ENCODE results near the gene E2F4. TPM values are rescaled to one million over a fixed set of nuclear protein-coding genes. Genes with fewer than 3 reads are reported as not detected.

Gene E2F4
- total RNA-seq, 1 donor from 2014 or later, result 34.8 TPM

DNA sequence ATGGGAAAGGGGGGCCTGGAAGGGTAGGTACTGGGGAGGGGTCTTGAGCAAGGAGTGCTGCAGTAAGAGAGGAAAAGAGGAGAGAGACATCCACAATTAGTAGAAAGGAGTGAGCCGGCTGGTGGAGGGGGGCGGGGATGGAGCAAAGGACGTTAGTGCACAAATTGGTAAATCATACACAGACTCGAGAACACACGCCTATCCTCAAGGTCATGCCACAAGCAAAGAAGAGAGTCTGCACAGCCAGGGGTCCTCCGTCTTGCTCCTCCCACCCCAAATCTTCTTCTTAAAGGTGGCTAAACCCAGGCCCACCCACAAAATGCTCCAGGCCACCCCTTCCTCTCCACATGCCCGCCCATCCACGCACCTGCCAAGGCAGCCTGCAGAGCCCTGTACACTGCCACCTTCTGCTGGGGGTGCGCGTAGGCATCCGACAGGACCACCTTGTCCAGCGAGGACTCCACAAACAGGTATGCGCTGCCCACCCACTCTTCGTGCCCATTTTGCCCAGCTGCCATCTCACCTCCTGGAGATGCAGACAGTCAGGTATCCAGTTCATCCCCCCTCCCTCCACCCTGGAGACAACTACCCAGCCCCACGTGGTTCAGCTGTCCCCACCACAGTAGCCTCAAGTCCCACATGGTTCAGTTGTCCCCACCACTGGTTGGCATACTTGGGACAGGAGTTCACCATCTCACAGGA lies 35.7 kb upstream of the E2F4 start:
- no peak for ATAC-seq (ENCODE audit: poor library complexity)
- DNase-seq, result peak; percentile 46
- intact Hi-C loops (cut with DNase I), result loop anchor here (2.0 kb wide), 1 partner anchor 35 kb away; the partner anchor contains the start of gene EXOC3L1

GRCh38 chr16:67157106-67157748 lies 34.7 kb upstream of the E2F4 start:
- DNase-seq, result no peak
- no peak for ATAC-seq (ENCODE audit: poor library complexity)
- intact Hi-C loops (cut with DNase I), result loop anchor here (2.0 kb wide), 1 partner anchor 34 kb away; the partner anchor contains the start of gene EXOC3L1

DNA sequence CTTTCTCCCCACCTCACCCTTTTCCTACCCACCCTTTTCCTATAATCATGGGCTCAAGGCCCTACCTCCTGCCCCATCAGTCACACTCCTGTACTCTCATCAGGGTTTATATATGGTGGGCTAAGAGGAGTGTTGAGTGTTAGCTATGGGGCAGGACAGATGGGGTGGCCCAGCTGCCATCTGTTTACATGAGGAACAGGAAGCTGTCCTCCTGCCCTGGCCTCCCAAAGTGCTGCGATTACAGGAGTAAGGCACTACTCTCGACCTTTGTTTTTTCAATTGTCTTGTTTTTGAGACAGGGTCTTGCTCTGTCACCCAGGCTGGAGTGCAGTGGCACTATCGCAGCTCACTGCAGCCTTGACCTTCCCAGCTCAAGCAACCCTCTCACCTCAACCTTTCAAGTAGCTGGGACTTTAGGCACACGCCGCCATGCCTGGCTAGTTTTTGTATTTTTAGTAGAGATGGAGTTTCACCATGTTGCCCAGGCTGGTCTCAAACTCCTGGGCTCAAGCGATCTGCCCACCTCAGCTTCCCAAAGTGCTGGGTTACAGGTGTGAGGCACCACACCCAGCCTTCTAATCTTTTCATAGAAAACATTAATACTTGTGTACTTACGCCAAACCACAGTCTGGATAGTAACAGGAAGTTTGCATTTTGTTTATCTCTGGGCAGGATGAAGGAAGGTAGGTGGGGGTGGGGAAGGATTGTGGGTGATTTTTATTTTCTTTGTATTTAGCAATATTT lies 33.9 kb upstream of the E2F4 start:
- ATAC-seq (ENCODE audit: poor library complexity) (no peak), DNase-seq (no peak)
- intact Hi-C loops (cut with DNase I), result loop anchor here (2.0 kb wide), 1 partner anchor 33 kb away; the partner anchor contains the start of gene EXOC3L1

- intact Hi-C loops (cut with DNase I), result no loop called here
- DNase-seq (peak; percentile 70), ATAC-seq (ENCODE audit: poor library complexity) (no peak)
Measured at GRCh38 chr16:67158637-67159600, 33.0 kb upstream of the E2F4 start.

GRCh38 chr16:67161595-67162058 lies 30.3 kb upstream of the E2F4 start:
- intact Hi-C loops (cut with DNase I), result no loop called here
- peak; percentile 69 for DNase-seq
- peak; percentile 24 for ATAC-seq (ENCODE audit: poor library complexity)

DNA sequence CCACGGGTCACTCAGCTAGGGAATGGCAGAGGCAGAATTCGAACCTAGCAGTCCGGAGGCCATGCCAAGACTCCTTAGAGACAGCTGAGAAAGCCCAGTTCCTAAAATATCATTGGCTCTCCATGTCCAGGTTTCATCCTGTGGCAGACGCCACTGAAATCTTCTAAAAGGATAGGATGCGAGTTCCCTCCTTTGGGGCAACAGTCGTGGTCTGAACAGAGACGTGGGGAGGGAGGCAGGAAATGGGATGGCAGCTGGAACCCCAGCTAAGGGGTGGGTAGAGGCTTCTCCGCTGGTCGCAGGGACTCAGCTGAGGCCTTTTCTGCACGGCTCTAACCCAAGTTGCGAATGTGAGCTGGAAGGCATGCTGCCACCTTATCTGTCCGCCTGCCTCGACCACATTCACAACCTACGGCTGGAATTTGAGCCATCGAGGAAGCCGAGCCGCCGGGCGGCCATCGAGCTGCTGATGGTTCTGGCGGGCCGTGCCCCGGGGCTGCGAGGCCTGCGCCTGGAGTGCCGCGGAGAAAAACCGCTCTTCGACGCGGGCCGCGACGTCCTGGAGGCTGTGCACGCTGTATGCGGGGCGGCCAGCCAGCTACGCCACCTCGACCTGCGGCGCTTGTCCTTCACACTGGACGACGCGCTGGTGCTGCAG lies 29.3 kb upstream of the E2F4 start:
- ATAC-seq (ENCODE audit: poor library complexity) (no peak), DNase-seq (no peak)
- intact Hi-C loops (cut with DNase I), result no loop called here

DNA sequence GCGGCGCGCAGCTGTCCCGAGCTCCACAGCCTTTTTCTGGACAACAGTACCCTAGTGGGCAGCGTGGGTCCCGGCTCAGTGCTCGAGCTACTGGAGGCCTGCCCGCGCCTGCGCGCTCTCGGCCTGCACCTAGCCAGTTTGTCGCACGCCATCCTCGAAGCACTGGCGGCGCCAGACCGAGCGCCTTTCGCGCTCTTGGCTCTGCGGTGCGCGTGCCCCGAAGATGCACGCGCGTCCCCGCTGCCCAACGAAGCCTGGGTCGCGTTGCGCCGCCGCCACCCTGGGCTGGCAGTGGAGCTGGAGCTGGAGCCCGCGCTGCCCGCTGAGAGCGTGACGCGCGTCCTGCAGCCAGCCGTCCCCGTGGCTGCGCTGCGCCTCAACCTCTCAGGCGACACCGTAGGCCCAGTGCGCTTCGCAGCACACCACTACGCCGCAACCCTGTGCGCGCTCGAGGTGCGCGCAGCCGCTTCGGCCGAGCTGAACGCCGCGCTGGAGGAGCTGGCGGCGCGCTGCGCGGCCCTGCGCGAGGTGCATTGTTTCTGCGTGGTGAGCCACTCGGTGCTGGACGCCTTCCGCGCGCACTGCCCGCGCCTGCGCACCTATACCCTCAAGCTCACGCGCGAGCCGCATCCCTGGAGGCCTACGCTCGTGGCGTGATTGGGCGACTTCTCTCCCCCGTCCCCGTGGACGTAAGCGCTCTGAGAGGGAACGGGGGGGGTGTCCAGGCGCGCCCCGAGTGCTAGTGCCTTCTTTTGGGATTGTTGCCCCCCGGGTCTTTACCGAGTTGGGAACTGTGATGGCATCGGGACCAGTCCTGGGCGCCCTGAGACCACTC lies 28.6 kb upstream of the E2F4 start:
- peak; percentile 51 for ATAC-seq (ENCODE audit: poor library complexity)
- DNase-seq, result peak; percentile 84
- intact Hi-C loops (cut with DNase I), result no loop called here

DNA sequence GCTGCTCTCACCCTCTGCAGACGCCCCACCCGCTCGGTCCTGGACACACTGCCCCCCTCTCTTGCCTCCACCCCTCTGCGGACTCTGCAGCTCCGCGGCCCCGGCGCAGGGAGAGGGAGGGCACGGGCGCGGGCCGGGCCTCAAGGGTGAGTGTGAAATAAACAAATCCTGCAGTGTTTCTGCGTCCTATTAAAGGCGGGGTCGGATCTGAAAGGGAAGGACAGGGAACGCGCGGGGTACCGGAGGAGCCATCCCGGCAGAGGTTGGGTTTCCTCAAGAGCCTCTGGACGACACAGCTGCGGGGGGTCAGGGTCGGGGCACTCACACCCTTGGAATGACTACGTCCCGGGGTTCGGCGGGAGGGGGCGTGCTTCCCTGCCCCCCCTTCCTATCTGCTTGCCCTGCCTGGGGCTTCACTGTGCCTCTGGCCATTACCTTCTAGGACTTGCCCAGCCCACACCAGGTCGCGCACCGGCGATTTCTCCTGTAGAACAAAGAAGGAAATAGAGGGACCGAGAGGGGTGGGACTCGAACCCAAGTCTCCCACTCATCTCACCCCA lies 27.9 kb upstream of the E2F4 start:
- intact Hi-C loops (cut with DNase I), result no loop called here
- ATAC-seq (ENCODE audit: poor library complexity), result peak; percentile 7

GRCh38 chr16:67164599-67165061 lies 27.3 kb upstream of the E2F4 start, which contains the start of gene HSF4:
Gene HSF4 (plus strand): TSS chr16:67164745. CDS start chr16:67164812, 67 bp downstream.
- DNase-seq (peak; percentile 86), ATAC-seq (ENCODE audit: poor library complexity) (peak; percentile 53)
- intact Hi-C loops (cut with DNase I), result no loop called here

More for the DNA sequence above, 27.9 kb upstream of the E2F4 start:
- DNase-seq, result peak; percentile 55

- intact Hi-C loops (cut with DNase I), result no loop called here
- ATAC-seq (ENCODE audit: poor library complexity), result no peak
- no peak for DNase-seq
Measured at GRCh38 chr16:67165121-67166078, 26.6 kb upstream of the E2F4 start.

GRCh38 chr16:67166110-67166547 lies 25.8 kb upstream of the E2F4 start:
- ATAC-seq (ENCODE audit: poor library complexity) (no peak), DNase-seq (no peak)
- intact Hi-C loops (cut with DNase I), result no loop called here

DNA sequence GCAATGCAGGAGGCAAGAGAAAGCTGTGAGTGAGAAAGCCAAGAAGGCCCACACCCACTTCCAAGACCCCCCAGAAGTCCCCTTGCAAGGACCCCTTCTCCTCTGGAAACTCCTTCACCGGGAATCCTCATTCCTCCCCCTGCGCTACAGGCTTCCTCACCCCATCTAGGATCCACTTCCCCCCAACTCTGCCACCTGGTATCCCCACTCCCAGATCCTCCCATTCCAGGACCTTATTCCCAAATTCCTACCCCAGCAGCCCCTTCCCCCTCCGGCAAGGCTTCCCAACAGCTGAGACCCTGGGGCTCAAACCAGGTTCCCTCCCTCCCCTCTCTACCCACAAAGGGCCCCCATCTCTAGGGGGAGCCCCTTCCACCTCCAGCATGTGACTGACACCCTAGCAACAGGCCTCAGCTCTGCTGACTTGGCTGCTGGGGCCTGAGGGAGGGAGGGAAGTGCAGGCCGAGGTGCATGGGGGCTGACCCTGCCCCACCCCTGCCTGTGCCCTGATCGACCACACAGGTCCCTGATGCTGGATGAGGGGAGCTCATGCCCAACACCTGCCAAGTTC lies 25.3 kb upstream of the E2F4 start:
- ATAC-seq (ENCODE audit: poor library complexity) (no peak), DNase-seq (no peak)
- intact Hi-C loops (cut with DNase I), result no loop called here

DNA sequence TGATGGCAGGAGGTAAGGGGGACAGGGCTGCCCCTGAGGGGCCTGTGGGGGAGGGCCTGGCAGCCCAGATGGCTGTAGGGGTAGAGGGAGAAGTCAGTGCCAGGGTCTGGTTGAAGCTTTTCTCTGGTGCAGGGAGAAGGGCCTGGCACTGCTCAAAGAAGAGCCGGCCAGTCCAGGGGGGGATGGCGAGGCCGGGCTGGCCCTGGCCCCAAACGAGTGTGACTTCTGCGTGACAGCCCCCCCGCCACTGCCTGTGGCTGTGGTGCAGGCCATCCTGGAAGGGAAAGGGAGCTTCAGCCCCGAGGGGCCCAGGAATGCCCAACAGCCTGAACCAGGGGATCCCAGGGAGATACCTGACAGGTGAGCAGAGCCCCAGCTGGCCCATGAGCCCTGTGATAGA lies 24.4 kb upstream of the E2F4 start:
- intact Hi-C loops (cut with DNase I), result no loop called here
- ATAC-seq (ENCODE audit: poor library complexity) (no peak), DNase-seq (no peak)

GRCh38 chr16:67169011-67169451 lies 22.9 kb upstream of the E2F4 start:
- no peak for ATAC-seq (ENCODE audit: poor library complexity)
- intact Hi-C loops (cut with DNase I), result no loop called here
- no peak for DNase-seq

DNA sequence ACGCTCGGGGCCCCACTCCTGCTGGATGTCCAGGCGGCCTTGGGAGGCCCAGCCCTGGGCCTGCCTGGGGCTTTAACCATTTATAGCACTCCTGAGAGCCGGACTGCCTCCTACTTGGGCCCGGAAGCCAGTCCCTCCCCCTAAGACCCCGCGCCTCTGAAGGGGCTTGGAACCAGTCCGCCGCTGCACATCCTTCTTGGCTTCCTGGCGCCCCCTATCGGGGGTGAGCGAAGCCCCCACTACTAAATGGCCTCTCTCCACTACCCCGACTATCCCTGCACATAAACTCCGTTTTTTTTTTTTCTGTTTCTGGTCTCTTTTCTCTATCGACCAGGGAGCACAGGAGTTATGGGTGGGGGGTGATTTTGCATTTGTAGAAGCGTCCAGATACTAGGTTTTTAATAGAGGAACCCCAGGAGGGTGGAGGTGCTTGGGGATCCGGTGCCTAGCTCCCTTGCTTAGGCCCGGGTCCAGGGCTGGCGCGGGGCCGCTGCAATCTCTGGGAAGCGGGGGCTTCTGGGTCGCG lies 22.2 kb upstream of the E2F4 start:
- intact Hi-C loops (cut with DNase I), result no loop called here
- ATAC-seq (ENCODE audit: poor library complexity) (no peak), DNase-seq (peak; percentile 73)

Data from Right ventricle myocardium superior (tissue), 1 donor.